Right lobe of liver (tissue), 4 donors: Measurements from ENCODE around the gene C1orf74.

Source experiments
- POLR2A ChIP-seq: fragments of 450-650 bp; IDR thresholded peaks from one replicate; pipeline ENCODE4 v1.6.1; 2017; ENCODE audit warnings: antibody characterized with exemption, mild to moderate bottlenecking
- TF ChIP-seq, protein P1 (sequence below), 4 donors: fragments of 200-600 bp in 3 of 4; fragments of 450-650 bp in 1 of 4; IDR thresholded peaks; one replicate each; pipeline versions ENCODE4 v1.5.1 to v1.8.0; 2016 to 2022; ENCODE audit warnings: antibody characterized with exemption in 4 of 4, mild to moderate bottlenecking in 2 of 4
- donor health status: DM: no; HTN: no; CAD: no.
- donor health status: DM: no; HTN: no; CAD: no.
- donor health status: DM: no; HTN: yes; CAD: no.

- TF ChIP-seq, protein P1, sequence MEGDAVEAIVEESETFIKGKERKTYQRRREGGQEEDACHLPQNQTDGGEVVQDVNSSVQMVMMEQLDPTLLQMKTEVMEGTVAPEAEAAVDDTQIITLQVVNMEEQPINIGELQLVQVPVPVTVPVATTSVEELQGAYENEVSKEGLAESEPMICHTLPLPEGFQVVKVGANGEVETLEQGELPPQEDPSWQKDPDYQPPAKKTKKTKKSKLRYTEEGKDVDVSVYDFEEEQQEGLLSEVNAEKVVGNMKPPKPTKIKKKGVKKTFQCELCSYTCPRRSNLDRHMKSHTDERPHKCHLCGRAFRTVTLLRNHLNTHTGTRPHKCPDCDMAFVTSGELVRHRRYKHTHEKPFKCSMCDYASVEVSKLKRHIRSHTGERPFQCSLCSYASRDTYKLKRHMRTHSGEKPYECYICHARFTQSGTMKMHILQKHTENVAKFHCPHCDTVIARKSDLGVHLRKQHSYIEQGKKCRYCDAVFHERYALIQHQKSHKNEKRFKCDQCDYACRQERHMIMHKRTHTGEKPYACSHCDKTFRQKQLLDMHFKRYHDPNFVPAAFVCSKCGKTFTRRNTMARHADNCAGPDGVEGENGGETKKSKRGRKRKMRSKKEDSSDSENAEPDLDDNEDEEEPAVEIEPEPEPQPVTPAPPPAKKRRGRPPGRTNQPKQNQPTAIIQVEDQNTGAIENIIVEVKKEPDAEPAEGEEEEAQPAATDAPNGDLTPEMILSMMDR (IDR thresholded peaks at IDR 0.05) = no peak
- TF ChIP-seq POLR2A = no peak
These were observed 41.5 kb upstream of the C1orf74 start for GRCh38 chr1:209825591-209826434.
